SK-N-SH (cell line): ENCODE results near the gene SNX1. TPM values are rescaled to one million over a fixed set of nuclear protein-coding genes. Genes with fewer than 3 reads are reported as not detected.

Source experiments
- CTCF ChIA-PET: fragments of 300-600, 350-600 bp; formaldehyde crosslinking; extraction: SDS; loops from one replicate; lab custom pipeline; 2021; lab: Yijun Ruan, JAX
- POLR2A ChIA-PET: fragments of 350-600 bp; sonication (Branson Sonifier 250); formaldehyde crosslinking; extraction: SDS; loops from one replicate; lab custom pipeline; 2020; ENCODE audit warnings: antibody characterized with exemption, inconsistent platforms; lab: Yijun Ruan, JAX
- DNase-seq: peaks from one replicate; pipeline ENCODE4 v3.0.0; 2012
- H2AFZ ChIP-seq: fragments of 200-600 bp; sonication (generic); 2 replicates; pipeline ENCODE4 v1.8.1; 2016; ENCODE audit warnings: antibody characterized with exemption, mild to moderate bottlenecking, low read depth
- H3F3A ChIP-seq: fragments of 200-600 bp; sonication (generic); replicated peaks from 2 replicates; pipeline ENCODE3; 2016; ENCODE audit warnings: antibody characterized with exemption, mild to moderate bottlenecking; ENCODE audit not compliant: insufficient read depth
- H3K27ac ChIP-seq, 2 experiments: fragments of 200-500 bp in 1 of 2; fragments of 200-600 bp in 1 of 2; sonication (Bioruptor generic) in 1 of 2; sonication (generic), shearing (Covaris generic) in 1 of 2; 2 replicates each; pipeline versions ENCODE4 v1.5.1 to v1.6.1; 2014 to 2016; ENCODE audit warnings: low read depth in 2 of 2, inconsistent platforms in 1 of 2, low read length in 1 of 2, mild to moderate bottlenecking in 1 of 2, mixed read lengths in 1 of 2
- H3K27me3 ChIP-seq: fragments of 200-600 bp; sonication (generic), shearing (Covaris generic); 2 replicates; pipeline ENCODE4 v1.6.1; 2016; ENCODE audit warnings: mixed run types; ENCODE audit not compliant: insufficient read depth
- H3K36me3 ChIP-seq, 2 experiments: fragments of 200-500 bp in 1 of 2; fragments of 200-600 bp in 1 of 2; sonication (Bioruptor generic) in 1 of 2; sonication (generic) in 1 of 2; replicated peaks in 1 of 2; 2 replicates each; pipeline versions ENCODE3 to v1.5.1; 2014 to 2016; ENCODE audit warnings: low read length in 1 of 2, mild to moderate bottlenecking in 1 of 2; ENCODE audit not compliant: insufficient read depth in 2 of 2, control insufficient read depth in 1 of 2
- H3K4me1 ChIP-seq, 2 experiments: fragments of 200-500 bp in 1 of 2; fragments of 200-600 bp in 1 of 2; sonication (Bioruptor generic) in 1 of 2; sonication (generic), shearing (Covaris generic) in 1 of 2; 2 replicates each; pipeline versions ENCODE4 v1.5.1 to v1.6.1; 2014 to 2016; ENCODE audit warnings: low read depth in 1 of 2, low read length in 1 of 2, mixed run types in 1 of 2; ENCODE audit not compliant: insufficient read depth in 2 of 2, control insufficient read depth in 1 of 2
- H3K4me2 ChIP-seq: fragments of 200-600 bp; sonication (generic), shearing (Covaris generic); 2 replicates; pipeline ENCODE4 v1.6.1; 2017; ENCODE audit warnings: mixed run types
- H3K4me3 ChIP-seq, 2 experiments: fragments of 200-500 bp in 1 of 2; fragments of 200-600 bp in 1 of 2; sonication (Bioruptor generic) in 1 of 2; sonication (generic), shearing (Covaris generic) in 1 of 2; 2 replicates each; pipeline versions ENCODE4 v1.5.1 to v1.8.1; 2014 to 2016; ENCODE audit warnings: low read depth in 2 of 2, inconsistent platforms in 1 of 2, low read length in 1 of 2, mild to moderate bottlenecking in 1 of 2, mixed read lengths in 1 of 2, moderate library complexity in 1 of 2
- H3K79me2 ChIP-seq: fragments of 200-600 bp; sonication (generic); 2 replicates; pipeline ENCODE4 v1.8.1; 2017; ENCODE audit warnings: mild to moderate bottlenecking; ENCODE audit not compliant: insufficient read depth
- H3K9ac ChIP-seq: fragments of 200-600 bp; sonication (generic); 2 replicates; pipeline ENCODE4 v1.6.1; 2017; ENCODE audit warnings: mixed run types
- H3K9me2 ChIP-seq: fragments of 200-600 bp; sonication (generic); 2 replicates; pipeline ENCODE4 v1.6.1; 2017; ENCODE audit warnings: mixed run types
- H3K9me3 ChIP-seq: fragments of 200-600 bp; sonication (generic); 2 replicates; pipeline ENCODE4 v1.6.1; 2017; ENCODE audit warnings: mixed run types, mild to moderate bottlenecking, moderate library complexity
- H4K20me1 ChIP-seq: fragments of 200-600 bp; sonication (generic); 2 replicates; pipeline ENCODE4 v1.6.1; 2017; ENCODE audit warnings: mild to moderate bottlenecking, mixed run types; ENCODE audit not compliant: insufficient read depth
- CHD2 ChIP-seq: fragments of 150-350 bp; IDR thresholded peaks from 2 replicates; pipeline ENCODE4 v1.6.1; 2018; ENCODE audit warnings: low read length; ENCODE audit not compliant: partially characterized antibody
- CTCF ChIP-seq: fragments of 200-600 bp; sonication (generic); IDR thresholded peaks from 2 replicates; pipeline ENCODE4 v1.6.1; 2017; ENCODE audit warnings: antibody characterized with exemption, mild to moderate bottlenecking, moderate library complexity
- EP300 ChIP-seq, 2 experiments: IDR thresholded peaks; 2 replicates each; pipeline versions ENCODE4 v1.4.0 to v1.6.1; 2012; ENCODE audit warnings: borderline replicate concordance in 1 of 2, low read depth in 1 of 2, low read length in 1 of 2
- GABPA ChIP-seq: IDR thresholded peaks from 2 replicates; pipeline ENCODE4 v1.4.0; 2012; ENCODE audit warnings: low read depth, mild to moderate bottlenecking
- JUND ChIP-seq: IDR thresholded peaks from 2 replicates; pipeline ENCODE4 v1.4.0; 2012
- MXI1 ChIP-seq: IDR thresholded peaks from 2 replicates; pipeline ENCODE4 v1.6.1; 2012; ENCODE audit warnings: mild to moderate bottlenecking, low read depth, low read length, improper control_type of control experiment
- POLR2AphosphoS5 ChIP-seq: IDR thresholded peaks from 2 replicates; pipeline ENCODE4 v1.6.1; 2012; ENCODE audit warnings: low read depth, low read length
- RAD21 ChIP-seq: IDR thresholded peaks from 2 replicates; pipeline ENCODE4 v1.6.1; 2012; ENCODE audit warnings: mild to moderate bottlenecking, low read length
- REST ChIP-seq: IDR thresholded peaks from 2 replicates; pipeline ENCODE4 v1.6.1; 2012; ENCODE audit warnings: mild to moderate bottlenecking, low read depth, low read length, moderate library complexity
- RFX5 ChIP-seq: IDR thresholded peaks from 2 replicates; pipeline ENCODE4 v1.6.1; 2012; ENCODE audit warnings: mild to moderate bottlenecking, improper control_type of control experiment, low read length
- RXRA ChIP-seq: IDR thresholded peaks from 2 replicates; pipeline ENCODE4 v1.4.0; 2012; ENCODE audit warnings: low read depth, mild to moderate bottlenecking, borderline replicate concordance
- TEAD4 ChIP-seq: IDR thresholded peaks from 2 replicates; pipeline ENCODE4 v1.4.0; 2012; ENCODE audit warnings: mild to moderate bottlenecking, borderline replicate concordance; ENCODE audit not compliant: insufficient read depth
- YY1 ChIP-seq: IDR thresholded peaks from 2 replicates; pipeline ENCODE4 v1.4.0; 2012; ENCODE audit warnings: low read depth, mild to moderate bottlenecking
- ZBTB33 ChIP-seq: IDR thresholded peaks from 2 replicates; pipeline ENCODE4 v1.4.0; 2012; ENCODE audit warnings: low read depth, borderline replicate concordance
- WGBS: methylation state at CpG from one replicate; pipeline ENCODE4 v1.1.6; 2017; ENCODE audit warnings: low lambda C conversion rate; 5-methylcytosine and 5-hydroxymethylcytosine counted together
- polyA plus RNA-seq, 3 experiments: library from polyadenylated mRNA; depleted of rRNA; stranded (reverse); fragments of >200 nt; gene quantifications; 2 replicates each; pipeline ENCODE4 v1.2.3, GENCODE V29; 2012

SNX1 gene
- polyA plus RNA-seq, 1 of the 3 experiments (the other 2 are of a cell fraction) = 80.7 TPM

GRCh38 chr15:64149893-64150578 lies 54.3 kb downstream of the SNX1 start:
- Histone ChIP-seq H3K79me2 (no peaks in the 10 kb centered on the region), H3F3A (peaks cover 30% of the 10 kb centered on the region), H3K9me2 (no peaks in the 10 kb centered on the region), H3K4me1 (peaks cover 0 to 40% of the 10 kb centered on the region in 2 experiments; a peak in 2 of 4 replicates), H3K4me2 (no peak overlapping the region), H4K20me1 (peaks cover 9% of the 10 kb centered on the region; the same call in 1 of the 2 replicates), H3K9ac (no peak overlapping the region), H2AFZ (no peak overlapping the region), H3K9me3 (no peaks in the 10 kb centered on the region)
- no peak for DNase-seq
- CTCF ChIA-PET = interaction anchor here (0.6 to 2.2 kb wide), 3 partner anchors 20 to 132 kb away, joined by 3 to 6 read pairs (median 4); no protein-coding TSS in a partner anchor
- no peak for TF ChIP-seq JUND
- no peak for TF ChIP-seq CHD2
- TF ChIP-seq RXRA = no peak
- no peak for TF ChIP-seq MXI1
- no peak for TF ChIP-seq GABPA
- TF ChIP-seq RAD21 = no peak
- TF ChIP-seq ZBTB33 = no peak
- no peak for TF ChIP-seq CTCF
- TF ChIP-seq RFX5 = no peak
- TF ChIP-seq YY1 = no peak
- TF ChIP-seq, all 33 proteins: peak for 0
- no peaks in the 10 kb centered on the region for H3K27me3 ChIP-seq
- POLR2A ChIA-PET = interaction anchor here (0.7 kb wide), 1 partner anchor 486 kb away, joined by 3 read pairs; no protein-coding TSS in a partner anchor
- no peak overlapping the region for H3K4me3 ChIP-seq
- WGBS = 95% methylated on average over 8 of the region's 9 CpGs
- H3K36me3 ChIP-seq = peaks cover 0 to 9% of the 10 kb centered on the region in 2 experiments
- no peak overlapping the region for H3K27ac ChIP-seq

GRCh38 chr15:64151727-64152506 lies 56.1 kb downstream of the SNX1 start, which contains the start of gene SNX22:
SNX22 (plus strand) TSS chr15:64151731; CDS start chr15:64151776, 45 bp downstream.
- CTCF ChIA-PET = interaction anchor here (0.7 to 4.3 kb wide), 6 partner anchors 11 to 235 kb away, joined by 3 to 42 read pairs (median 15); partner anchors contain the start of genes CIAO2A, CSNK1G1, PPIB and TRIP4
- WGBS = no CpG with 5 or more reads among the region's 83 CpGs
- peaks cover 0 to 26% of the 10 kb centered on the region in 2 experiments; a peak in 1 of 4 replicates for H3K4me1 ChIP-seq
- H3K4me3 ChIP-seq = peak within 1 kb of the TSS; percentile 57 to 58
- H3K27ac ChIP-seq = no peak within 1 kb of the TSS
- peak within 1 kb of the TSS; percentile 80 for H3K4me2 ChIP-seq
- no peaks in the 10 kb centered on the region for H3K9me2 ChIP-seq
- H3K36me3 ChIP-seq = peaks cover 8 to 25% of the 10 kb centered on the region in 2 experiments
- H4K20me1 ChIP-seq = peaks cover 14% of the 10 kb centered on the region; the same call in 1 of the 2 replicates
- H3K79me2 ChIP-seq = no peaks in the 10 kb centered on the region
- peak within 1 kb of the TSS; percentile 78; the same call in 1 of the 2 replicates for H2AFZ ChIP-seq
- DNase-seq = peak; percentile 71
- POLR2A ChIA-PET = interaction anchor here (1.5 to 3.5 kb wide), 2 partner anchors 11 to 58 kb away, joined by 4 to 24 read pairs; partner anchors contain the start of genes CIAO2A and PPIB
- H3K27me3 ChIP-seq = no peaks in the 10 kb centered on the region
- H3K9me3 ChIP-seq = no peaks in the 10 kb centered on the region
- H3K9ac ChIP-seq = no peak within 1 kb of the TSS
- peaks cover 40% of the 10 kb centered on the region for H3F3A ChIP-seq
- TF ChIP-seq ZBTB33 (no peak), EP300 (IDR thresholded peaks at IDR 0.05; ENCODE audit: borderline replicate concordance in 1 of 2, low read depth in 1 of 2, low read length in 1 of 2) (no peak), JUND (no peak), RAD21 (no peak), TEAD4 (no peak), REST (no peak), POLR2AphosphoS5 (no peak)
